ENCODE data around the gene B4GALT1. TPM values are rescaled to one million over a fixed set of nuclear protein-coding genes. Genes with fewer than 3 reads are reported as not detected.

Gene B4GALT1
- total RNA-seq, 2 donors from 2014 or later = 57.6 to 76.1 TPM

- H3K4me3 ChIP-seq = no peak overlapping the region
- H3K27me3 ChIP-seq = no peaks in the 10 kb centered on the region
- DNase-seq (ENCODE audit: low spot score) = no peak
- H3K9me3 ChIP-seq = no peaks in the 10 kb centered on the region
- H3K27ac ChIP-seq = no peak overlapping the region
- H3K36me3 ChIP-seq = no peaks in the 10 kb centered on the region
- peaks cover 0 to 23% of the 10 kb centered on the region in 2 donors for H3K4me1 ChIP-seq
- TF ChIP-seq CTCF (IDR thresholded peaks at IDR 0.05) = no peak
Observed at GRCh38 chr9:33193818-33194217, 26.7 kb upstream of the B4GALT1 start.

- Histone ChIP-seq H3K4me1 (peaks cover 0 to 31% of the 10 kb centered on the region in 2 donors), H3K36me3 (no peaks in the 10 kb centered on the region), H3K4me3 (no peak overlapping the region), H3K27ac (no peak overlapping the region), H3K9me3 (no peaks in the 10 kb centered on the region), H3K27me3 (no peaks in the 10 kb centered on the region)
- no peak for DNase-seq (ENCODE audit: low spot score)
- no peak for TF ChIP-seq CTCF (IDR thresholded peaks at IDR 0.05)
Observed at GRCh38 chr9:33192493-33193255, 25.5 kb upstream of the B4GALT1 start.

- TF ChIP-seq CTCF (IDR thresholded peaks at IDR 0.05) = no peak
- Histone ChIP-seq H3K27ac (peak overlapping the region in 1 of 2 donors; percentile 82), H3K4me3 (no peak overlapping the region), H3K9me3 (no peaks in the 10 kb centered on the region), H3K36me3 (no peaks in the 10 kb centered on the region), H3K4me1 (peaks cover 0 to 53% of the 10 kb centered on the region in 2 donors), H3K27me3 (no peaks in the 10 kb centered on the region)
- DNase-seq (ENCODE audit: low spot score) = no peak
Observed at GRCh38 chr9:33190021-33190705, 23.0 kb upstream of the B4GALT1 start.

- H3K4me1 ChIP-seq = peaks cover 0 to 55% of the 10 kb centered on the region in 2 donors
- H3K9me3 ChIP-seq = no peaks in the 10 kb centered on the region
- no peaks in the 10 kb centered on the region for H3K36me3 ChIP-seq
- no peaks in the 10 kb centered on the region for H3K27me3 ChIP-seq
- TF ChIP-seq CTCF (IDR thresholded peaks at IDR 0.05) = no peak
- peak overlapping the region; percentile 34 to 82 for H3K27ac ChIP-seq
- DNase-seq (ENCODE audit: low spot score) = no peak
- no peak overlapping the region for H3K4me3 ChIP-seq
Observed at GRCh38 chr9:33189331-33189791, 22.2 kb upstream of the B4GALT1 start.

- Histone ChIP-seq H3K27me3 (no peaks in the 10 kb centered on the region), H3K4me3 (no peak overlapping the region), H3K36me3 (no peaks in the 10 kb centered on the region), H3K27ac (peak overlapping the region; percentile 67 to 82), H3K4me1 (peaks cover 0 to 56% of the 10 kb centered on the region in 2 donors), H3K9me3 (no peaks in the 10 kb centered on the region)
- TF ChIP-seq CTCF (IDR thresholded peaks at IDR 0.05) = no peak
- no peak for DNase-seq (ENCODE audit: low spot score)
Observed at GRCh38 chr9:33188711-33189110, 21.6 kb upstream of the B4GALT1 start.

All from right atrium auricular region (tissue), 2 donors.